IPS DF 19.7 (cell line): ENCODE data around the gene AARS2.

Experiments used
- DNase-seq: peaks from one replicate; pipeline ENCODE4 v3.0.0-alpha.2; 2013; ENCODE audit warnings: low read depth, low spot score

AARS2 gene

DNA sequence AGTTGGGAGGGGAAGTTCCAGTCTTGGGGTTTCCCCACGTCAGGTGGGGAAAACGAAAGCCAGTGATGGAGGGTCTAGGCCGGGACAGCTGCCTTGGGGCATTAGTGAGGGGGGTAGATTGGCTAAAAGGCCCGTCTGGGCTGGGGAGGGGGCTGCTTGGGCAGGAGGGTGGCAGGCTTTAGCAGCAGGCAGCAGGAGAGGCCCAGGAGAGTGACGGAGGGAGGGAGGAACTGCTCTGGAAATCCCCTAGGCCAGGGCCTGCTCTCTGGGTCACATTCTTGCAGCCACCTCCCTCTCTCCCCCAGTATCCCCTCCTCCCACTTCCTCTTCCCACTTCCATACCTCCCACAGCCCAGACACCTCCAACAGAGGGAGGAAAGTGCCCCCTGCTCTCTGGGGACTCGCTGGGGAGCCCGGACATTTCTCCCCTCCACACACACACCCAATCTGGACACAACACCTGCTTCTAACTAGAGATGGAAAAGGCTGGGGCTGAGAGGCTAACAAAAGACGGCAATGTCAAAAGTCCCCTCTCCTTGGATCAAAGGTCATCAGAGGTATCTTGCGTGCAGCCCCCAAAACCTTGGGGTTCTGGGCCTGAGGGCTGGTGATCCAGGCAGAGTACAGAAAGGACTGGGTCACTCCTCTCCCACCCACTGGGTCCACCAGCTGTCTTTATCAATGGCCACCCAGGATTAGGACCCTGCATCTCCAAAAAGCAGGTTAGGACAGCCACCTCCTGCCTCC is 49.6 kb downstream of the AARS2 start:
- no peak for DNase-seq

- DNase-seq, result no peak
Observed at GRCh38 chr6:44262467-44263353, 50.4 kb downstream of the AARS2 start.

- no peak for DNase-seq
Observed at GRCh38 chr6:44261581-44261980, 51.6 kb downstream of the AARS2 start.

DNA sequence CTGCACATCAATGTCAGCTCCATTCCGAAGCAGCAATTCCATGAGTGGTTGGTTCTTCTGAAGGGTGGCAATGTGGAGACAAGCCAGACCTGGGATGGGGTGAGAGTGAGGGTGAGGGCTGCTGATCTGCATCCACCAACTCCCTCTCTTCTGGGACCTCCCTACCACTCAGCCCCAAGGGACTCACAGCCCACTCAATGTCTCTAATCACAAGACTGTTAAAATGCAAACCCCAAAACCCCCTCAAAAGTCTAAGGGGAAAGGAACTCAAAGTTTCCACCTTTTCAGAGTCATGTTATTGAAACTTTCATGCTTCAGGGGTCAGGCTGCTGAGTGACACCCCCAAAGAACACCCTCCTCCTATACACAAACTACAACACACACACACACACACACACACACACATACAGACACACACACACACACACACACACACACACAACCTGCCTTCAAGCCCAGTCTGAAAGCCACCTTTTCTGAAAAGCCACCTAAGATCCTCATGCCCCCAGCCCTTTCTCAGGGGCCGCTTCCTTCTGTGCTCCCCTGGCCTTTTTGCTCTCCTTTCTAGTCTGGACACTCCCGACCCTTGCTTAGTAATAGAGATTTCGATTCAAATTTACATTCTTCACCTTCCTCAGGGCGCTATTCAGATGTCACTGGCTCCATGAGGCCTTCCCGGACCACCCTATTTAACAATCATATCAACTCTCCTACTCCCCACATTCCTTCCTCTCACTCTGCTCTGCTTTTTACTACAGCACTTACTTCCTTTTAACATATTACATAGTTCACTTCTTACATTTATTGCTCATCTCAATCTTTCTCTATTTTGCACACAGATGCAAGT is 52.5 kb downstream of the AARS2 start:
- no peak for DNase-seq

GRCh38 chr6:44260011-44260410 is 53.1 kb downstream of the AARS2 start:
- no peak for DNase-seq

DNA sequence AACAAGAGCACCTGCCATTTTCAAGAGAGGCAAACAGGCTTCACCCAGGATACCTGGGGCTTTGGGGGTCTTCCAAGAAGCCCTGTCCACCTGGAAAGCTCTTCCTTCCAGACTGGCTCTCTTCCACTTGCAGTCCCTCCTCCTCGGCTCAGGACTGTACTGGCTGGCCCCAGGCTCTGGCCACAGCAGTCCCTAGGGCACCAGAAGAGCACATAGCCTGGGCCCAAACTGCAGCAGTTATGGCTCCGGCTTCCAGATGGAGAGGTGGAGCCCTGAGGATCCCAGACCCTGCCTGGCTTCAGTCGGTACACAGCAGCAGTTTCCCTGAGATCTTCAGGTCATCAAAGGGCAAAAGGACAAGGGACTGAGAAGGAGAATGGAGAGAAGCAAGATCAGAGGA is 54.2 kb downstream of the AARS2 start:
- no peak for DNase-seq

DNA sequence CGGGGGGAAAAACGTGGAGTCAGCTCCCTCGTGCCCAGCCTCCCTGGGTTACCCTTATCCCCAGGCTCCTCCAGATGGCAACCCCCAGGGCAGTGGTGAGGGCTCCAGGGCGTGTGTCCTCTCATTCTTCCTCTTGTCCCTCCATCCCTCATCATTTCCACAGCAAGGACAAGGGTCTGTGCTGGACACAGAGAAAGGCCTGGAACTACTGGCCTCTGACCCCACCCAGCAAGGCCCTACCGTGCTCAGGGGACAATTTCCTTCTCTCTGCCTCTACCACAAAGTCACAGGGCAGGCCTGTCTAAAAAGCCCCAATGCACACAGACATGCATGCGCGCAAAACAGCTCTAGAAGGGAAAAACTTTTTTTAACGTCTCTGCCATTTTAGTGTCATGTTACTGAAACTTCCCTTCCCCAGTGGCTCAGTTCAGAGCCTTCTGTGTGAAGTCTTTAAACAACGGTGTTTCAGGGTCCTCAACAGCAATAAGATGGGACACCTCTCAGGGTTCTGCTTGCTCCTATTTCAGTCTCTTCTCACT is 54.8 kb downstream of the AARS2 start:
- no peak for DNase-seq

DNA sequence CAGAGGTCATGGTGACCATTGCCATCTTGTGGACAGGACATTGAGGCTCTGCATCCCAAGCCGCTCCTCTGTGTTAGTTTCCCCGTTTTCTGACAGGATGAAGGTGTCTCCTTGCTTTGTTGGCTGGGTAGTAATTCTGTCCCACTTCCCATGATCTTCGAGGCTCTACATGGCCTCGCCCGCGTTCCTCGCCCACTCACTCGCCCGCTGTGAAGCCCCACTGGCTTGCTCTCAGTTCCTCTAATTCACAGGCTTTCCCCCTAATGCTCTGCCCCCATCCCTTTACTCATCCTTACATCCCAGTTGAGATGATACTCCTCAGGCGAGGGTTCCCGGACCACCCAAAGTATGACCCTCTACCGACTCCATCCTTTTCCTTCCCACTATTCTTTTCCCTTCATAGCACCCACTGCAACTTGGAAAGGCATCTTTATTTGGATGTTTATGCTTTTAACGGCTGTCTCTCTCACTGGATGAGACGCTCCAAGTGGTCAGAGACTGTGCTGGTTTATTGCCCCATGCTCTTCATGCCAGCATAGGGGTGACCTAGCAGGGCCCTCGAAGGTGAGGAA is 55.3 kb downstream of the AARS2 start:
- no peak for DNase-seq

GRCh38 chr6:44257025-44257752 is 56.0 kb downstream of the AARS2 start, which contains the start of gene SLC35B2:
Gene SLC35B2, minus strand, starts transcription at chr6:44257528. Its CDS starts 118 bp downstream, at chr6:44257410.
- no peak for DNase-seq

- DNase-seq, result no peak
Observed at GRCh38 chr6:44256775-44257024, 56.4 kb downstream of the AARS2 start.

GRCh38 chr6:44255871-44256774 is 57.0 kb downstream of the AARS2 start:
- no peak for DNase-seq

DNA sequence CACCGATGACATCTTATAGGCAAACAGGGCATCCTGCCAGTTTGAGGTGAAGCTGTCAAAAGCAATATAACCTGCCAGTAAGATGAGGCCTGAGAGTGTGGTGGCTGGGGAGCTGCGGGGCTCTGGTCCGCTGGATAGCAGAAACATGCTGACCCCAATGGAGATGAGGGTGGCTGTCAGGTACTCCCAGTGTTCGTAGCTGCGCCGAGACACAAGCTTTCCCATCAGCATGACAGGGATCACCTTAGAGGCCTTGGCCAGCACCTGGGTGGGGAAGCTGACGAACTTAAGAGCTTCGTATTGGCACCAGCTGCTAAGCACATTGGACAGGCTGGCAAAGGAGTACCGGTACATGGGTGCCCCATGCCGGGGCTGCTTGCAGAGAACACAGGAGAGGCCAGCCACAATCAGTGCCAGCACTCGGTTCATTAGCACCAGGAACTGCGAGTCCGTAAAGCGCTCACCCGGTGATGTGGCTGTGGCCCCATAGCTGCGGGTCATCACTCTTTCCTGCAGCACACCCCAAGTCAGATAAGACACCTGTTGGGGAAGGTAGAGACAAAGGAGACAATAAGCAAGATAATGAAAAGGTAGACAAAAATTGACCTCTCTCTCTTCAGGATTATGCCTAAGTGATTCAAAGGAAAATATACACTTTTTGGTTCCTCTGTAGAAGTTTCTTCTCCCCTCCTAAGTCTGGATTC is 57.9 kb downstream of the AARS2 start:
- DNase-seq, result no peak

DNA sequence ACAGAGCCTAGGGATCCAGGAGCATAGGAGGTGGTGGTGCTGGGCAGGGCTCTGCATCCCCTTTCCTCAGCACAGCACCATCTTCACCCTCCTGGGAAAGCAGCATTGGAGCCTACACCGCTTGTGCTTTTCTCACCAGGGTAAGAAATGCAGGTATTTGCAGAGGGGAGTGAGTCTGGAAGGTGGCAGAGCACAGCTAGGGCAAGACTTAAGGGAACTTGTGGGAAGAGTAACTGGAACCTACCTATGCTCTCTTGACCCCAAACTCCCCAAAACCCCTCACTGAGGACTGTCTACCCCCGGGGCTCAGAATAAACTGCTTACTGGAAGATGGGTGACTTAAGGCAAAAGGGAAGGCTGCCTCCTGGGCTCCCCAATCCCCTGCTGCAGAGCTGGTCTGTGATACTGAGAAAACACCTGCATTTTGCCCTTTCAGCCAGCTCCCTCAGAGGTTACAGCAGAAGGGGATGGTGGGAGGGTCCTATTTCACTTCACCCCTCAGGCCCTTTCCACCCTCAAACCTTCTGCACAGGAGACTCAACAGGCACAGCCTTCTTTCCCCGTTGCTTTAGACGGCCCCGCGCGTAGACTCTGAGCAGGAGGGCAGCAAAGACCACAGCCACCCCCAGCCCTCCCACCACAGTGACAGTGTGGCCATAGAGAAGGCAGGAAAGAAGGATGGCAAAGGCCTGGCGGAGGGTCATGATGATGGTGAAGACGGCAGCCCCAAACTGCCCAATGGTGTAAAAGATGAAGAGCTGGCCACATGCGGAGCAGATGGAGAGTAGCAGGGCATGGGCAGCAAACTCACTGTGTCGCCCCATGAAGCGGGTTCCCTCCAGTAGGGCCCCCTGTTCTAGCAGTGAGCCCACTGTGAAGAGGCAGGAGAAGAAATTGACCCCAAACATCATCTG is 58.7 kb downstream of the AARS2 start:
- DNase-seq, result no peak

GRCh38 chr6:44253307-44254101 is 59.6 kb downstream of the AARS2 start:
- no peak for DNase-seq

DNA sequence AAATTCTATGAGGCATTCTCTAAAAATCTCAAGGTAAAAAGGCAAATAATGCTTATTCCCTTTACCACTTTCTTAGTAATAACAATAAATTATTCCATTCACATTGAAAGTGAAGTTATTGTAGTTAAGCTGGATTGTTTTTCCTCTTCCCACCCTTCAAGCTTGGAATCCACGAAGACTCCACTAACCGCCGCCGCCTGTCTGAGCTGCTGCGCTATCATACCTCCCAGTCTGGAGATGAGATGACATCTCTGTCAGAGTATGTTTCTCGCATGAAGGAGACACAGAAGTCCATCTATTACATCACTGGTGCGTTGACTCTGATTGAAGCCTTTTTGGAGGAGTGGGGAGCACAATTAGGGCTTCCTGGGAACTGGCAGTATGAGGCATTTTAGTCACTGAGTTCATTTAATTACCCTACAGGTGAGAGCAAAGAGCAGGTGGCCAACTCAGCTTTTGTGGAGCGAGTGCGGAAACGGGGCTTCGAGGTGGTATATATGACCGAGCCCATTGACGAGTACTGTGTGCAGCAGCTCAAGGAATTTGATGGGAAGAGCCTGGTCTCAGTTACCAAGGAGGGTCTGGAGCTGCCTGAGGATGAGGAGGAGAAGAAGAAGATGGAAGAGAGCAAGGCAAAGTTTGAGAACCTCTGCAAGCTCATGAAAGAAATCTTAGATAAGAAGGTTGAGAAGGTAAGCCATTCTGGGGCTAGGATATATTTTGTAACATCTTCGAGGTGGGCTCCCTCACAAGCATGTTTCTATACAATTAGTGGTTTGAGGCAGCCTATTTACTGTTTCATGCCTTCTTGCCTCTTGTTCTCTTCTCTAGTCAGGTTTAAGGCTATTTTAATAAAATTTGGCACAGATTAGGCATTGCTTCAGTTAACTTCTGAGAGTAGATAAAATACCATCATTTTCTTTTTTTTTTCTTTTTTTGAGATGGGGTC is 61.3 kb downstream of the AARS2 start:
- no peak for DNase-seq

DNA sequence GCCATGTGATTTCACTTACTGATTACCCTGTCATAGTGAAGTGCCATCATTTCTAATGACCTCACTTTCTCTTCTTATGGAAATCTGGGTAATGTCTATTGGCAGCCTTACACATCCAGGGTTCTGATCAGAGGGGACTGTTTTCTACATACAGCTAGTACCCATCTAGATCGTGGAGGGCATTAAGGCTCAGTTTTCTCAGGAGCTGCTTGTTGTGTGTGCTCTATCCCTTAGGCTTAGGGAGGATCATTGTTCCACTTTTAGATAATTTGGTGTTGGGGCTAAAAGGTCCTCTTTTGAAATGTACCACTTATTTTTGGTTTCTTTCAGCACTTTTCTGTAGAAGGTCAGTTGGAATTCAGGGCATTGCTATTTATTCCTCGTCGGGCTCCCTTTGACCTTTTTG is 62.4 kb downstream of the AARS2 start:
- DNase-seq, result no peak
